Activated CD8-positive, alpha-beta T cell treated with anti-CD3 and anti-CD28 coated beads, Interleukin-2, amount 10 ng/mL, durations not matched to agents 7 days and 5 days (primary cell): Measurements from ENCODE around the gene CDK11A. TPM values are rescaled to one million over a fixed set of nuclear protein-coding genes. Genes with fewer than 3 reads are reported as not detected.
"Not testable (repeated sequence)": the region's sequence is repeated elsewhere in the genome, so short reads cannot be mapped to it uniquely, and the experiment has no call there.

Source experiments
- ATAC-seq: fragments of 150-1000 bp; cut with Tn5 transposase; one replicate; pipeline ENCODE4 v1.10.0; 2021; ENCODE audit warnings: moderate library complexity
- CTCF ChIA-PET: fragments of 350-600 bp; sonication (Branson Sonifier 250); formaldehyde crosslinking; loops from one replicate; lab custom pipeline; 2021; ENCODE audit warnings: antibody characterized with exemption; lab: Charles Lee
- POLR2A ChIA-PET: fragments of 350-600 bp; sonication (Branson Sonifier 250); formaldehyde crosslinking; loops from one replicate; lab custom pipeline; 2021; ENCODE audit warnings: antibody characterized with exemption; lab: Charles Lee
- DNase-seq: peaks from one replicate; pipeline ENCODE4 v3.0.0-alpha.2; 2020
- H3K27ac Mint-ChIP-seq: one replicate; pipeline ENCODE4 v1.8.0; 2021; ENCODE audit warnings: mild to moderate bottlenecking, mixed read lengths
- H3K27me3 Mint-ChIP-seq: one replicate; pipeline ENCODE4 v1.8.0; 2021; ENCODE audit warnings: low read depth, mixed read lengths
- H3K36me3 Mint-ChIP-seq: one replicate; pipeline ENCODE4 v1.8.0; 2021; ENCODE audit warnings: low read depth, mixed read lengths
- H3K4me1 Mint-ChIP-seq: one replicate; pipeline ENCODE4 v1.8.0; 2021; ENCODE audit warnings: low read depth, mixed read lengths
- H3K4me3 Mint-ChIP-seq: one replicate; pipeline ENCODE4 v1.8.0; 2021; ENCODE audit warnings: mild to moderate bottlenecking, mixed read lengths
- H3K9me3 Mint-ChIP-seq: one replicate; pipeline ENCODE4 v1.8.0; 2022; ENCODE audit warnings: mixed read lengths; ENCODE audit not compliant: insufficient read depth
- total RNA-seq, 2 experiments: library from RNA; stranded (reverse); gene quantifications; one replicate each; pipeline ENCODE4 v1.2.3, GENCODE V29; 2021

The CDK11A gene
- total RNA-seq, 2 experiments from 2014 or later: 83.6 to 85.8 TPM

DNA sequence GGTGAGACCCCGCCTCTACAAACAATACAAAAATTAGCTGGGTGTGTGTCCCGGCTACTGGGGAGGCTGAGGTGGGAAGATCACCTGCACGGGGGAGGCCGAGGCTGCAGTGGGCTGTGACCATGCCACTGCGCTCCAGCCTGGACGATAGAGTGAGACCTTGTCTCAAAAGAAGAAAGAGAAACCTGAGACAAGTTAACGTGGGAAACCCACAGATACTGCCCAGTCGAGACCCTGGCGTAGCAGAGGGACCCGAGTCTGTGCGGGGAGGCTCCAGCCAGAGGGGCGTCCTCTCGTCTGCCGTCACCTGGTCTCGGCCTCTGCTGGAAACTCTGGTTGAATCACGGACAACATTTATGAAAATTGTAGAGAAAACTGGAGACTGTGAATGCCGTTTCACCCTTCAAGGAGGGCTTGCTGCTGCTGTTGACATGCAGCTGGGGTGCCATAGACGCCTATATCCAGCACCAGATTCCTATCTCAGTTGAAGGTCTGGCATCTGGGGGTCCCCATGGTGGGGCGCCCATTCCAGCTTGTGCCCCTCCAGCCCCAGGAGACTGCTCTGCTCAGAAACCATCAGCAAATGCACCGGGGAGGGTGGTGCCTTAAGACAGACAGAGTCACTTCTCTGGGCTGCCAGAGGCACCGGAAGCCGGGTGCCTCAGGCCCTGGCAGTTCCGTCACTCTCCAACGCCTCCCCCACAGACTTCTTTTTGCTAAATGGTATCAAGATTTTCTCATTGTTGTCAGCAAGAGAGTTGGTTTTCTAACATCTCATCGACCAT lies 51.8 kb downstream of the CDK11A start:
- ChIA-PET POLR2A (no interaction called here), CTCF (no interaction called here)
- Mint-ChIP-seq H3K9me3 (no peaks in the 10 kb centered on the region), H3K36me3 (peaks cover 36% of the 10 kb centered on the region), H3K27me3 (no peaks in the 10 kb centered on the region), H3K4me1 (peaks cover 10% of the 10 kb centered on the region), H3K4me3 (no peak overlapping the region), H3K27ac (no peak overlapping the region)
- ATAC-seq (no peak), DNase-seq (no peak)

DNA sequence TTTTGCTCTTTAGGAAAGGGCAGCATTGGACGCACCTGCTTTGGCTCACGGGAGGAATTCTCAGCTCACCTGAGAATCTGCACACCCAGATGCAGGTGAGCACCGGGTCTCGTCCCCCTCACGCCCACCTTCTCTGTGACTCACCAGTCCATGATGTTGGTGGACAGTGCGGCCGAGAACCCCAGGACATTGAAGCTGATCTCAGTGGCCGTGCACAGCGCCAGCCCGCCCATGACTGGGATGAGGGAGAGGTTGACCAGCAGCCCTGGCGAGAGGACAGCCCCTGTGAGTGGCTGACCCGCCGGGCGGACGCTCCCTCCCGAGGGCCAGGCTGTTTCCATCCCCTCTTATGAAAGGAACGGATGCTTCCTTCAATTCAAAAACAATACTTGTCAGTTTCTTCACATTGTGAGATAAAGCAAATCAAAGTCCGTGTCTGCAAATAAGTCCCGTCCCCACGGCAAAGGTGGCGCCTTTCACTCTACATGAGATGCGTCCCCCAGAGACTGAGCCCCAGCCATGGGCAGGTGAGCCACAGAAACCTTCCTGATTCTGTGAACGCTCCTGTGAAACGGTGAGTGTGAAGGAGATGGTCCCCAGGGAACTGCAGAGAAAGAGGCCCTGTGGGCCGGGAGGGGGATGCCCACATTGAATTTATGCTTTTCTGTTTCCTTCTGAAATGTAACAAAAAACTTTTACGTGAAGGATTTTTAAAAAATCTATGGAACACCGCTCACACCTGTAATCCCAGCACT lies 52.6 kb downstream of the CDK11A start:
- H3K27me3 Mint-ChIP-seq: no peaks in the 10 kb centered on the region
- POLR2A ChIA-PET: no interaction called here
- no peak overlapping the region for H3K4me3 Mint-ChIP-seq
- no peak overlapping the region for H3K27ac Mint-ChIP-seq
- H3K4me1 Mint-ChIP-seq: peaks cover 8% of the 10 kb centered on the region
- peaks cover 34% of the 10 kb centered on the region for H3K36me3 Mint-ChIP-seq
- no peak for ATAC-seq
- no peaks in the 10 kb centered on the region for H3K9me3 Mint-ChIP-seq
- DNase-seq: no peak
- CTCF ChIA-PET: no interaction called here

DNA sequence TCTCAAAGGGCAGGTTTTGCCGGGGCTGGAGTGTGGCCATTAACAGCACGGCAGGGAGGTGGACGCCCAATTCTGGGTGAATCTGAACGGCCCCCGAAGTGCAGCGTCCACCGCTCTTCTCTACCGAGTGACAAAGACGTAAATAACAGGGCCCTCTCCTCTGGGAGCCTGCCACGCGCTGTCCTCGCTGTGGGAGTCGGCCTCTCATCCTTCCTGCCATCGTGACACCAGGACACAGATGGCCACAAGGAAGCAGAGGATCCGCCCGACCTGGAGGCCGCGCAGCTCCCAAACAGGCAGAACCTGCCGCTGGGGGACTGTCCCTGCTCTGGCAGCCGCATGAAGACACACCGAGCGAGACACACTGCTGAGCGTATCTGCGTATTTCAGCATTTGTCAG lies 53.3 kb downstream of the CDK11A start:
- CTCF ChIA-PET: no interaction called here
- no peak for DNase-seq
- Mint-ChIP-seq H3K9me3 (no peaks in the 10 kb centered on the region), H3K4me3 (no peak overlapping the region), H3K27ac (no peak overlapping the region), H3K36me3 (peaks cover 40% of the 10 kb centered on the region), H3K27me3 (no peaks in the 10 kb centered on the region), H3K4me1 (peaks cover 8% of the 10 kb centered on the region)
- POLR2A ChIA-PET: no interaction called here
- no peak for ATAC-seq

DNA sequence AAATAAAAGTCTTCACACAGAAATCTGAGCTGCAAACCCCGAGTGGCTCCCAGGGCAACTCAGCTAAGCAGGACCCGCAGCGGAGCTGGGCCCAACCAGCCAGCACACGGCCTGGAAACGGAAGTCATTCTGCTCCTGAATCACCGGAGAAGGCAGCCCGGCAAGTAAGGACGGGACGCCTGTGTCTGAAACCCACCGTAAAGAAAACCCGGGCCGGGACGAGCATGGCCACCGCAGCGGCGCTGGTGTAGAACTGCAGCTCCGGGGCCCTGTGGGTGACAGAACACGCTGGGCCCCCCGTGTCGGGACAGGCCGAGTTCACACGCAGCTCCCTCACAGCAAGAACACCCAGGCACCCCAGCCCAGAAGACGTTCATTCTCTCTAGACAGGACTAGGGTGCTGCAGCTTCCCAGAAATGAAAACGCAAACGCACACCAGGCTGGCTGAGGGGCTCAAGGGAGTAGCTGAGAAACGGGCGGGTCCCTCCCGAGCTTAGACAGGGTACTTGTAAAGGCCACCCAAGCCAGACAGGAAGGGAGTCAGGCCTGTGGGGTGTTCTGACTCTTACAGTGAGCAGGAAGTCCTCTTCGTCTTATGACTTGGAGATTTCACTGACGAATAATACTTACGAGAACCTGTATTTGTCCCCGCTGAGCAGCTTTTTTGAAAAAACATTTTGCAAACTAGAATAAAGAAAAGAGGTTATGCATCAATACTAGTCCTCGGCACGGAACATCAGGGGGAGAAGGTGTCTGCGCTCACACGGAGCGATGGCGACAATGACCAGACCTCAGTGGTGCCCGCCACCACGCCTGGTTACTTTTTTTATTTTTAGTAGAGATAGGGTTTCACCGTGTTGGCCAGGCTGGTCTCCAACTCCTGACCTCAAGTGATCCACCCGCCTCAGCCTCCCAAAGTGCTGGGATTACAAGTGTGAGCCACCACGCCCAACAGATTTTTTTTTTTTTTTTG lies 54.4 kb downstream of the CDK11A start:
- Mint-ChIP-seq H3K36me3 (peaks cover 41% of the 10 kb centered on the region), H3K27ac (no peak overlapping the region), H3K4me1 (peaks cover 8% of the 10 kb centered on the region), H3K4me3 (no peak overlapping the region), H3K27me3 (no peaks in the 10 kb centered on the region), H3K9me3 (no peaks in the 10 kb centered on the region)
- CTCF ChIA-PET: interaction anchor here (2.2 kb wide), 1 partner anchor 9 kb away, joined by 14 read pairs; no protein-coding TSS in a partner anchor
- POLR2A ChIA-PET: interaction anchor here (0.7 to 1.1 kb wide), 2 partner anchors 8 to 58 kb away, joined by 6 read pairs; no protein-coding TSS in a partner anchor
- DNase-seq (no peak), ATAC-seq (no peak)

DNA sequence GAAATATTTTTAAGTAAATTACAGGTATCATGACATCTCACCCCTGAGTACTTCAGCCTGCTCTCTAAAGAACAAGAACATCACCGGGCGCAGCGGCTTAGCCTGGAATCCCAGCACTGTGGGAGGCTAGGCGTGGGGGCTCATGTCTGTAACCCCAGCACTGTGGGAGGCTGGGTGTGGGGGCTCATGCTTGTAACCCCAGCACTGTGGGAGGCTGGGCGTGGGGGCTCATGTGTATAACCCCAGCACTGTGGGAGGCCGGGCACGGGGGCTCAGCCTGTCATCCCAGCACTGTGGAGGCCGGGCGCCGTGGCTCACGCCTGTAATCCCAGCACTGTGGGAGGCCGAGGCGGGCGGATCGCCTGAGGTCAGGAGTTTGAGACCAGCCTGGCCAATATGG lies 57.6 kb downstream of the CDK11A start:
- H3K4me3 Mint-ChIP-seq: no peak overlapping the region
- peaks cover 28% of the 10 kb centered on the region for H3K36me3 Mint-ChIP-seq
- ChIA-PET CTCF (interaction anchor here (1.8 to 2.9 kb wide), 2 partner anchors 12 to 63 kb away, joined by 8 to 20 read pairs; no protein-coding TSS in a partner anchor), POLR2A (interaction anchor here (1.8 kb wide), 1 partner anchor 62 kb away, joined by 7 read pairs; no protein-coding TSS in a partner anchor)
- peaks cover 6% of the 10 kb centered on the region for H3K4me1 Mint-ChIP-seq
- no peak for DNase-seq
- no peak overlapping the region for H3K27ac Mint-ChIP-seq
- no peaks in the 10 kb centered on the region for H3K27me3 Mint-ChIP-seq
- no peak for ATAC-seq
- H3K9me3 Mint-ChIP-seq: no peaks in the 10 kb centered on the region

DNA sequence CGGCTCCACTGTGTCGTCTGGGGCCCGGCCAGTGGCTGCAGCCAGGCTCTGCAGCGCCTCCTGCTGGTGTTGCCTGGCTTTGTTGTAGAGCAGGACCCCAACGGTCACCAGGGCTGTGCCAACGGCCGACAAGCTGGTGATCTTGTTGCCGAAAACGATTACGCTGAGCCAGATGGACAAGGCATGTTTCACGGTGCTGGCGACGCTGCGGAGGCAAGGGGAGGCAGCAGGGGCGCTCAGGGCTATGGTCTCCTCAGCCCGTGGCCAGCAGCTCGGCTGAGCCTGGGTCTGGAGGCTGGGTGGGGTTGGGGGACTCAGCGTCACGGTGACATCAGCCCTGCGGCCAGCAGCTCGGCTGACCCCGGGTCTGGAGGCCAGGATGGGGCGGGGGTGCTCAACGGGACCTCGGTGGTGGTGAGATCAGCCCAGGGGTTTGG lies 58.3 kb downstream of the CDK11A start:
- Mint-ChIP-seq H3K4me1 (peaks cover 9% of the 10 kb centered on the region), H3K27ac (no peak overlapping the region), H3K36me3 (peaks cover 21% of the 10 kb centered on the region), H3K9me3 (no peaks in the 10 kb centered on the region), H3K27me3 (no peaks in the 10 kb centered on the region), H3K4me3 (no peak overlapping the region)
- ChIA-PET POLR2A (interaction anchor here (1.2 to 1.8 kb wide), 2 partner anchors 12 to 63 kb away, joined by 6 to 7 read pairs; no protein-coding TSS in a partner anchor), CTCF (interaction anchor here (0.8 to 2.9 kb wide), 6 partner anchors 13 to 64 kb away, joined by 3 to 20 read pairs (median 4); no protein-coding TSS in a partner anchor)
- ATAC-seq: peak; percentile 42
- DNase-seq: no peak

DNA sequence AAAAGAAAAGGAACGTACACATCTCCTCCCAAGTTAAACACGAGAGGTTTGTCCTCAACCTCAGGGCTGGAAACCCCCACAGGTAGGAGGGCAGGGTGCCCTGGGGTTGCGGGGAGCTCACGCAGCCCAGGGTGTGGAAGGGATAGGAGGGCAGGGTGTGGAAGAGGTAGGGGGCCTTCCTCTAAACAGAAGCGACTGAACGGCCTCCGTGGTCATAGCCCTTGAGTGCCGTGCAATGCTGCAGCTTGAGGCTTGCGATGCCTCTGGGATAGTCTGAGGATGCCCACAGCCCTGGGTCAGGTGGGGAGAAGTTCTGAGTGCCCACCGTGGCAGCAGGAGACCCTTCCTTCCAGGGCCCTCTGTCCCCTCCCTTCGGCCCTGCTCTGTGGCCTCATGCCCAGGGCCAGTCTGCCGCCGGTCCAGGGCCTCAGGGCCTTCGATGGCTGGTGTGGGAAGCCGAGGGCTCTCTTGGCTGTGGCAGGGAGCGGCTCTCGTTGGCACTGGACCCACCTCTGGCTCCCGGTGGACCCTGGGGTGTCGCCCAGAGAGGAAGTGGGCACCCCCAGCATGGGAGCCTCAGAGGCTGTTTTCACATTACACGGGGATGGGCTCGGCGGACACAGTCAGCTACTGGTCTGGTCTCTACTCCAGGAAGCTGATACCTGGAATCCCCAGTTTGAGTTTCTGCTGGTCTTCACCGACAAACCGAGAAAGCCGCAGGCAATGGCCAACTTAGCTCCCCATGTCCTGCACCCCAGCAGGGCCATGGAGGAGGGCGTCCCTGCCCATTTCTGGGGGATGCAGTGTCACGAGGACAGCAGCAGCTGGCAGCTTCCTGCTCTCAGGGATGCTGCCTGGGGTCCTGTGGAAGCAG lies 59.0 kb downstream of the CDK11A start:
- no peaks in the 10 kb centered on the region for H3K9me3 Mint-ChIP-seq

DNA sequence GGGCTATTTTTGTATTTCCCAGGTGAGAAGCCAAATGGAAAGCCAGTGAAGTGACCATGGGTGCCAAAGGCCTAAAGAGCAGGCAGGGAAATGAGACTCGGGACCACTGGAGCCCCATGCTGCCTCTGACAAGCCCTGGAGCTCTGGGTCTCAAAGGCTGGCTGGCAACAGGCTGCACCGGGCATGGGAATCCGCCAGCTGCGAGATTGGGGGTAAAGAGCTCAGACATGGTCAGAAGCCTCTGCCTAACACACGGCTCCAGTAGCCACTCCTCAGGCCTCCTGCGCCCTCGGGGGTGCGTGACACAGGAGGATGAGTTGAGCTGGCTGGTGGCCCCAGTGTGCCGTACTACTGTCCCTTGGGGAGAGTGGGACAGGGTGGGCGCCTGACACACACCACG lies 59.8 kb downstream of the CDK11A start:
- H3K9me3 Mint-ChIP-seq, H3K4me3 Mint-ChIP-seq, POLR2A ChIA-PET, DNase-seq, ATAC-seq, H3K27ac Mint-ChIP-seq, H3K4me1 Mint-ChIP-seq, H3K27me3 Mint-ChIP-seq: not testable (repeated sequence)
- peaks cover 16% of the 10 kb centered on the region for H3K36me3 Mint-ChIP-seq
- CTCF ChIA-PET: interaction anchor here (1.1 to 2.9 kb wide), 2 partner anchors 11 to 14 kb away, joined by 3 to 20 read pairs; no protein-coding TSS in a partner anchor

More for the DNA sequence above, 59.0 kb downstream of the CDK11A start:
- no peak overlapping the region for H3K4me3 Mint-ChIP-seq
- POLR2A ChIA-PET: interaction anchor here (1.2 to 1.8 kb wide), 2 partner anchors 13 to 64 kb away, joined by 6 to 7 read pairs; no protein-coding TSS in a partner anchor
- DNase-seq: no peak
- H3K36me3 Mint-ChIP-seq: peaks cover 21% of the 10 kb centered on the region
- CTCF ChIA-PET: interaction anchor here (0.8 to 2.9 kb wide), 7 partner anchors 12 to 64 kb away, joined by 3 to 20 read pairs (median 4); no protein-coding TSS in a partner anchor
- H3K4me1 Mint-ChIP-seq: peaks cover 9% of the 10 kb centered on the region
- no peaks in the 10 kb centered on the region for H3K27me3 Mint-ChIP-seq
- H3K27ac Mint-ChIP-seq: no peak overlapping the region
- no peak for ATAC-seq

DNA sequence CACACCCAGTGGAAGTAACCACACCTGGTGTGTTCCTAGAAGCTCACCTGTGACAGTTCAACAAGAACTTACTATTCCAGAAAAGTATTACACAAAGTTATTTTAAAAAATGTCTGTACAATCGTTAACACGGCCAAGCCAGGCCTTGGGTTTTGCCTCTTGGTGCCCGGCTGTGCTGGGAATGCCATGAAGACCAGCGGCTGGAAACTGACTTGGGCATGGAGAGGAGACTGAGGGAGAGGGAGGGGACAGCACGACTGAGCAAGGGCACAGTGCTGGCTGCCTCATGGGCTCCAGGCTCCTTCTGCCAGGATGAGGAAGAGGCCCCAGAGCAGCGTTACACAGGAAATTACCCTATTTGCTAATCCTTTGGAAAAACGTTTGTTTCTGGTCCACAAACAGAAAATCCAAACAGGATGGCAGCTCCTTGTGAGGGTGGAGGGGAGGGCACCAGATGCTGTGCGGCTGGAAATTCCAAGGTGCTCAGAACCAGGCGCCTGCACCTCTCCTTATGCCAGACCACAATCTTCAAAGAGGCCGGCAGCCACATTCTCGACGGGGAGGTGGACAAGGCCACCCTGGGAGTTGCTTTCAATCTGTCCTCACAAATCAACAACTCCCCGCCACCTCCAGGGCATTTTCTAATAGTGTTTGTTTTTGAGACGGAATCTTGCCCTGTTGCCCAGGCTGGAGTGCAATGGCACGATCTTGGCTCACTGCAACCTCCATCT lies 61.2 kb downstream of the CDK11A start:
- H3K4me3 Mint-ChIP-seq, ATAC-seq, DNase-seq, H3K27me3 Mint-ChIP-seq, CTCF ChIA-PET, POLR2A ChIA-PET, H3K4me1 Mint-ChIP-seq, H3K9me3 Mint-ChIP-seq: not testable (repeated sequence)
- H3K36me3 Mint-ChIP-seq: peaks cover 16% of the 10 kb centered on the region
- H3K27ac Mint-ChIP-seq: peak overlapping the region; percentile 63

DNA sequence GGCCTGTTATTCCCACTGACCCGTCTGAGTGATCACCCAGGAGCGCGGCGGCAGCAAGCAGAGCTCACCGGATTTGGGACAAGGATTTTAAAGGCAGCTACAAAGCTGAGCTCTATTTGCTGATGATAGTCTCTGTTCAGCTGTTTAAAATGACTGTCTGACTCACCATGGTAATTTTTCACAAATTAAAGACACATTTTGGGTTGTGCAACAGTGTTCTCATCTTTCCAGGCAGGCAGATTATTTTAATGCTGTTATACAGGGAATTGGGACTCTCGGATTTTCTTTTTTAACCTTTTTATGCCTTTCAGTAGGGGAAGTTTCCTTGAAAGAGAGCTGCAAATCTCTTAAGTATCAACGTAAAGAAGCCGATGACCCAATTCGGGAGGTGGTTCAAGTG lies 61.8 kb downstream of the CDK11A start:
- H3K4me3 Mint-ChIP-seq, H3K27ac Mint-ChIP-seq, DNase-seq, H3K9me3 Mint-ChIP-seq, POLR2A ChIA-PET, CTCF ChIA-PET, H3K4me1 Mint-ChIP-seq, ATAC-seq, H3K27me3 Mint-ChIP-seq: not testable (repeated sequence)
- peaks cover 13% of the 10 kb centered on the region for H3K36me3 Mint-ChIP-seq
